HL-60 (cell line): ENCODE data around the gene ICA1.

Experiments used
- DNase-seq, 2 experiments: peaks; one replicate each; pipeline ENCODE4 v3.0.0-alpha.2; 2010 to 2020; ENCODE audit warnings: low read depth in 1 of 2, low spot score in 1 of 2
- H3K27ac ChIP-seq: fragments of 250-450 bp; sonication (Bioruptor Pico); replicated peaks from 2 replicates; pipeline ENCODE4 v1.5.1; 2020; ENCODE audit warnings: mild to moderate bottlenecking, moderate library complexity
- H3K27me3 ChIP-seq: fragments of 250-450 bp; sonication (Bioruptor Pico); 2 replicates; pipeline ENCODE4 v1.5.1; 2021; ENCODE audit warnings: mild to moderate bottlenecking, moderate library complexity; ENCODE audit not compliant: insufficient read depth, poor library complexity, severe bottlenecking
- H3K4me3 ChIP-seq: replicated peaks from 2 replicates; pipeline ENCODE4 v1.5.1; 2011; ENCODE audit warnings: mild to moderate bottlenecking, control low read depth, low read length; ENCODE audit not compliant: insufficient read depth
- GABPA ChIP-seq: IDR thresholded peaks from 2 replicates; pipeline ENCODE4 v1.6.1; 2012; ENCODE audit warnings: low read depth
- POLR2AphosphoS5 ChIP-seq: IDR thresholded peaks from 2 replicates; pipeline ENCODE4 v1.6.1; 2012; ENCODE audit warnings: low read depth
- SPI1 ChIP-seq: IDR thresholded peaks from 2 replicates; pipeline ENCODE4 v1.6.1; 2012; ENCODE audit warnings: low read depth, mild to moderate bottlenecking, borderline replicate concordance
- TF ChIP-seq, protein P1 (sequence below): IDR thresholded peaks from 2 replicates; pipeline ENCODE4 v1.6.1; 2012; ENCODE audit warnings: low read depth; ENCODE audit not compliant: insufficient replicate concordance
- TF ChIP-seq, protein P2 (sequence below): IDR thresholded peaks from one replicate; pipeline ENCODE4 v1.5.1; 2011; ENCODE audit warnings: low read length, control low read depth, inconsistent platforms; ENCODE audit not compliant: insufficient read depth

ICA1 gene

DNA sequence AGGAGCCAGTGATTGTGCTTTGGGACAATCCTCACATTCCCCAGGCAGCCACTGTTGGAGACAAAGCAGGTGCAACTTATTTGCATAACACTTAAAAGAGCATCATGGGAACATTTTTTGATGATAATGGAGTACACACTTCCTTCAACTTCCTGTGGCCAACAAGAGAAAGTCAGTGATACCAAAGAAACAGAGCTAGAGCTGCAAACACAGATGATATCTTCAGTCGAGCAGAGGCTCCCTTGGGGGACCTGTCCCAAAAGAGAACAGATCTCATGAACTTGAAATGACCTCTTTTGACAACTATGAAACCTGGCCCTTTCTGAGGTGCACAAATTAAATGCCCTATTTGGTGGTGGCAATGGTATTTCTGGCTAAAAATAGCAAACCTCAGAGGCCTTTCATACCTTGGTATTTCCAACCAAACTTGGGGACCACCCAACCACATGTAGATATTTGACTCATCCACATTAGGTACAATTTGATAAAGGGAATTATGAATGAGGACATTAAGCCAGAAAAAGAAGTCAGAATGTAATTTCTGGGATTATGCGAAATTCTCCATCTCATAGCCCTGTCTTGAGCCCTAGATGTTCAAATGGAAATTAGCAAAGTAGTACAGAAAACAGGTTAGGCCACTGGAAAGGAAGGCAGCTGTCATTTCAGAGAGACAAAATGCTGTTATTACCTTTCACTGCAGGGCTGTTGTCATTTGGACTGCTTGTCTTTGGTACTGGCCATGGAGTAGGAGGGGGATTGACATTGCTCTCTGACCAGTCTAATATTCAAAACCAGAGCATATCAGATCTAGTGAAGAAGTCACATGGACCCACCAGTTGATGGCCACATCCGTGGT, 146.2 kb downstream of the ICA1 start:
- Histone ChIP-seq H3K27me3 (no peaks in the 10 kb centered on the region), H3K27ac (no peak overlapping the region), H3K4me3 (no peak overlapping the region)
- TF ChIP-seq, protein P1, sequence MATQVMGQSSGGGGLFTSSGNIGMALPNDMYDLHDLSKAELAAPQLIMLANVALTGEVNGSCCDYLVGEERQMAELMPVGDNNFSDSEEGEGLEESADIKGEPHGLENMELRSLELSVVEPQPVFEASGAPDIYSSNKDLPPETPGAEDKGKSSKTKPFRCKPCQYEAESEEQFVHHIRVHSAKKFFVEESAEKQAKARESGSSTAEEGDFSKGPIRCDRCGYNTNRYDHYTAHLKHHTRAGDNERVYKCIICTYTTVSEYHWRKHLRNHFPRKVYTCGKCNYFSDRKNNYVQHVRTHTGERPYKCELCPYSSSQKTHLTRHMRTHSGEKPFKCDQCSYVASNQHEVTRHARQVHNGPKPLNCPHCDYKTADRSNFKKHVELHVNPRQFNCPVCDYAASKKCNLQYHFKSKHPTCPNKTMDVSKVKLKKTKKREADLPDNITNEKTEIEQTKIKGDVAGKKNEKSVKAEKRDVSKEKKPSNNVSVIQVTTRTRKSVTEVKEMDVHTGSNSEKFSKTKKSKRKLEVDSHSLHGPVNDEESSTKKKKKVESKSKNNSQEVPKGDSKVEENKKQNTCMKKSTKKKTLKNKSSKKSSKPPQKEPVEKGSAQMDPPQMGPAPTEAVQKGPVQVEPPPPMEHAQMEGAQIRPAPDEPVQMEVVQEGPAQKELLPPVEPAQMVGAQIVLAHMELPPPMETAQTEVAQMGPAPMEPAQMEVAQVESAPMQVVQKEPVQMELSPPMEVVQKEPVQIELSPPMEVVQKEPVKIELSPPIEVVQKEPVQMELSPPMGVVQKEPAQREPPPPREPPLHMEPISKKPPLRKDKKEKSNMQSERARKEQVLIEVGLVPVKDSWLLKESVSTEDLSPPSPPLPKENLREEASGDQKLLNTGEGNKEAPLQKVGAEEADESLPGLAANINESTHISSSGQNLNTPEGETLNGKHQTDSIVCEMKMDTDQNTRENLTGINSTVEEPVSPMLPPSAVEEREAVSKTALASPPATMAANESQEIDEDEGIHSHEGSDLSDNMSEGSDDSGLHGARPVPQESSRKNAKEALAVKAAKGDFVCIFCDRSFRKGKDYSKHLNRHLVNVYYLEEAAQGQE = no peak
- TF ChIP-seq, protein P2, sequence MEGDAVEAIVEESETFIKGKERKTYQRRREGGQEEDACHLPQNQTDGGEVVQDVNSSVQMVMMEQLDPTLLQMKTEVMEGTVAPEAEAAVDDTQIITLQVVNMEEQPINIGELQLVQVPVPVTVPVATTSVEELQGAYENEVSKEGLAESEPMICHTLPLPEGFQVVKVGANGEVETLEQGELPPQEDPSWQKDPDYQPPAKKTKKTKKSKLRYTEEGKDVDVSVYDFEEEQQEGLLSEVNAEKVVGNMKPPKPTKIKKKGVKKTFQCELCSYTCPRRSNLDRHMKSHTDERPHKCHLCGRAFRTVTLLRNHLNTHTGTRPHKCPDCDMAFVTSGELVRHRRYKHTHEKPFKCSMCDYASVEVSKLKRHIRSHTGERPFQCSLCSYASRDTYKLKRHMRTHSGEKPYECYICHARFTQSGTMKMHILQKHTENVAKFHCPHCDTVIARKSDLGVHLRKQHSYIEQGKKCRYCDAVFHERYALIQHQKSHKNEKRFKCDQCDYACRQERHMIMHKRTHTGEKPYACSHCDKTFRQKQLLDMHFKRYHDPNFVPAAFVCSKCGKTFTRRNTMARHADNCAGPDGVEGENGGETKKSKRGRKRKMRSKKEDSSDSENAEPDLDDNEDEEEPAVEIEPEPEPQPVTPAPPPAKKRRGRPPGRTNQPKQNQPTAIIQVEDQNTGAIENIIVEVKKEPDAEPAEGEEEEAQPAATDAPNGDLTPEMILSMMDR = no peak
- TF ChIP-seq GABPA = no peak
- TF ChIP-seq SPI1 = no peak
- TF ChIP-seq POLR2AphosphoS5 = no peak
- no peak for DNase-seq

DNA sequence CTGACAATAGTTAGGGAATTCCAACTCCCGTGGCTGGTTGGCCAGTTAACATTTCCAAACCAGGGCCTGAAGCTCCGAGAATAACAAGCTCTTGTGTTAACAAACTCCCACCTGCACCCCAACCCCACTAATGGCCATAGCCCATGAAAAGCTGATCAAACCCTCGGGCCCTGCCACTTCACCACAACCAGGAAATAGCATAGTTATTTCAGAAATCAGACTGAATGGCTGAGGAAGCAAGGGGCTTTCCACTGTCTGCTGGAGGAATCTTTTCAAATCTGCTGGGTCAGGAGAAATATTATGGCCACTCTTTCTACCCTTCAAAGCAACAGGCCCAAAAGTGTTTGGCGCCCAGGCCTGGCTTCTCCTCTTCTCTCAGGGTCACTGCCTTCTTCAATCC, 147.8 kb downstream of the ICA1 start:
- H3K4me3 ChIP-seq = no peak overlapping the region
- H3K27me3 ChIP-seq = no peaks in the 10 kb centered on the region
- H3K27ac ChIP-seq = no peak overlapping the region
- no peak for DNase-seq
- TF ChIP-seq GABPA (no peak), POLR2AphosphoS5 (no peak)
- TF ChIP-seq, protein P2 = no peak
- TF ChIP-seq, protein P1 = no peak

DNA sequence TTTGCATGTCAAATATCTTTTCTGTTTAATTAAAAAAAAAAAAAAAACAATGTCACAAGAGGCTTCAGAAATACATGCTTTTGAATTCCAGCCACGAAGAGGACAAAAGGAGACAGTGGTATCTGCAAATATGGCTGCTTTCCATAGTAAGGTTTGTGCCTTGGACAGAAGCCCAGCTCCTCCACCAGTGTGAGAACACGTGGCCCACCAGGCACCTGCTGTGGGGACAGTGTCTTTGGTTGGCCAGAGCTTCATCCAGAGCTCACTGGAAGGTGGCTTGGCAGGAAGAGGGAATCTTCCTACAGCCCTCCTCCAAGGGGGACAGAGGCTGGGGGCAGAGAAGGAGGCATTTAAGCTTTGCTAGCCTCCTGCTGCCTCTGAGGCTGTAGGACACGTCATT, 148.8 kb downstream of the ICA1 start:
- TF ChIP-seq GABPA (no peak), SPI1 (no peak), POLR2AphosphoS5 (no peak)
- TF ChIP-seq, protein P2 = no peak
- TF ChIP-seq, protein P1 = no peak
- Histone ChIP-seq H3K4me3 (no peak overlapping the region), H3K27ac (no peak overlapping the region), H3K27me3 (no peaks in the 10 kb centered on the region)
- DNase-seq = no peak
